ENCODE data around the gene TSPAN9.

DNA sequence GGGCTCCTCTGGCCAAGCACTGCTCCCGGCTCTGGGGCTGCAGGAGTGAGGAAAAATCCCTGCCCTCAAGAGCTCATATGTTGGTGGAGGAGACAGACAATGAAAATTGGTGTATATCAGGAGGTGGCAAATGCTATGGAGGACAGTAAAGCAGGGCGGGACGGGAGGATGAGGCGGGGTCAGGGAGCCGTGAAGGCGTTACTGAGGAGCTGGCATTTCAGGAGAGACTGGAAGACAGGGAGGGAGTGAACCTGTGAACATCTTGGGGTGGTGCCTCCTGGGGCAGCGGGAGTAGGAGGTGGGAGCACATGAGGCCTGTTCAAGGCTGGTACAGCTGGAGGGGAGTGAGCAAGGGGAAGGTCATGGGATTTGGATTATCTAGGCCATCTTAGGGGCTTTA, 26.6 kb downstream of the TSPAN9 start:
- TF ChIP-seq, protein P1, sequence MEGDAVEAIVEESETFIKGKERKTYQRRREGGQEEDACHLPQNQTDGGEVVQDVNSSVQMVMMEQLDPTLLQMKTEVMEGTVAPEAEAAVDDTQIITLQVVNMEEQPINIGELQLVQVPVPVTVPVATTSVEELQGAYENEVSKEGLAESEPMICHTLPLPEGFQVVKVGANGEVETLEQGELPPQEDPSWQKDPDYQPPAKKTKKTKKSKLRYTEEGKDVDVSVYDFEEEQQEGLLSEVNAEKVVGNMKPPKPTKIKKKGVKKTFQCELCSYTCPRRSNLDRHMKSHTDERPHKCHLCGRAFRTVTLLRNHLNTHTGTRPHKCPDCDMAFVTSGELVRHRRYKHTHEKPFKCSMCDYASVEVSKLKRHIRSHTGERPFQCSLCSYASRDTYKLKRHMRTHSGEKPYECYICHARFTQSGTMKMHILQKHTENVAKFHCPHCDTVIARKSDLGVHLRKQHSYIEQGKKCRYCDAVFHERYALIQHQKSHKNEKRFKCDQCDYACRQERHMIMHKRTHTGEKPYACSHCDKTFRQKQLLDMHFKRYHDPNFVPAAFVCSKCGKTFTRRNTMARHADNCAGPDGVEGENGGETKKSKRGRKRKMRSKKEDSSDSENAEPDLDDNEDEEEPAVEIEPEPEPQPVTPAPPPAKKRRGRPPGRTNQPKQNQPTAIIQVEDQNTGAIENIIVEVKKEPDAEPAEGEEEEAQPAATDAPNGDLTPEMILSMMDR (IDR thresholded peaks at IDR 0.05 in 2 of 3, conservative IDR thresholded peaks at IDR 0.05 in 1 of 3; ENCODE audit: control insufficient read depth in 2 of 3, extremely low read depth in 1 of 3, insufficient read depth in 1 of 3, low read depth in 3 of 3, low read length in 3 of 3), result no peak
- TF ChIP-seq, protein P2, sequence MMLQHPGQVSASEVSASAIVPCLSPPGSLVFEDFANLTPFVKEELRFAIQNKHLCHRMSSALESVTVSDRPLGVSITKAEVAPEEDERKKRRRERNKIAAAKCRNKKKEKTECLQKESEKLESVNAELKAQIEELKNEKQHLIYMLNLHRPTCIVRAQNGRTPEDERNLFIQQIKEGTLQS (IDR thresholded peaks at IDR 0.05; ENCODE audit: borderline replicate concordance, extremely low read depth, low read depth, low read length), result no peak
- no peak for TF ChIP-seq YY1 (IDR thresholded peaks at IDR 0.05; ENCODE audit: low read depth, low read length)
- TF ChIP-seq, protein P3, sequence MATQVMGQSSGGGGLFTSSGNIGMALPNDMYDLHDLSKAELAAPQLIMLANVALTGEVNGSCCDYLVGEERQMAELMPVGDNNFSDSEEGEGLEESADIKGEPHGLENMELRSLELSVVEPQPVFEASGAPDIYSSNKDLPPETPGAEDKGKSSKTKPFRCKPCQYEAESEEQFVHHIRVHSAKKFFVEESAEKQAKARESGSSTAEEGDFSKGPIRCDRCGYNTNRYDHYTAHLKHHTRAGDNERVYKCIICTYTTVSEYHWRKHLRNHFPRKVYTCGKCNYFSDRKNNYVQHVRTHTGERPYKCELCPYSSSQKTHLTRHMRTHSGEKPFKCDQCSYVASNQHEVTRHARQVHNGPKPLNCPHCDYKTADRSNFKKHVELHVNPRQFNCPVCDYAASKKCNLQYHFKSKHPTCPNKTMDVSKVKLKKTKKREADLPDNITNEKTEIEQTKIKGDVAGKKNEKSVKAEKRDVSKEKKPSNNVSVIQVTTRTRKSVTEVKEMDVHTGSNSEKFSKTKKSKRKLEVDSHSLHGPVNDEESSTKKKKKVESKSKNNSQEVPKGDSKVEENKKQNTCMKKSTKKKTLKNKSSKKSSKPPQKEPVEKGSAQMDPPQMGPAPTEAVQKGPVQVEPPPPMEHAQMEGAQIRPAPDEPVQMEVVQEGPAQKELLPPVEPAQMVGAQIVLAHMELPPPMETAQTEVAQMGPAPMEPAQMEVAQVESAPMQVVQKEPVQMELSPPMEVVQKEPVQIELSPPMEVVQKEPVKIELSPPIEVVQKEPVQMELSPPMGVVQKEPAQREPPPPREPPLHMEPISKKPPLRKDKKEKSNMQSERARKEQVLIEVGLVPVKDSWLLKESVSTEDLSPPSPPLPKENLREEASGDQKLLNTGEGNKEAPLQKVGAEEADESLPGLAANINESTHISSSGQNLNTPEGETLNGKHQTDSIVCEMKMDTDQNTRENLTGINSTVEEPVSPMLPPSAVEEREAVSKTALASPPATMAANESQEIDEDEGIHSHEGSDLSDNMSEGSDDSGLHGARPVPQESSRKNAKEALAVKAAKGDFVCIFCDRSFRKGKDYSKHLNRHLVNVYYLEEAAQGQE (IDR thresholded peaks at IDR 0.05; ENCODE audit: low read depth, low read length), result no peak
